Loucy (cell line): ENCODE results near the gene CPPED1.

Experiments
- H2AFZ ChIP-seq: fragments of 200-600 bp; sonication (generic); 2 replicates; pipeline ENCODE4 v1.6.0; 2016; ENCODE audit warnings: antibody characterized with exemption, mild to moderate bottlenecking, low read length, moderate library complexity
- H3F3A ChIP-seq: fragments of 200-600 bp; 2 replicates; pipeline ENCODE4 v1.6.0; 2016; ENCODE audit warnings: antibody characterized with exemption, low read depth, mild to moderate bottlenecking
- H3K27me3 ChIP-seq: fragments of 200-600 bp; sonication (generic); 2 replicates; pipeline ENCODE4 v1.6.1; 2014; ENCODE audit warnings: low read length, mild to moderate bottlenecking; ENCODE audit not compliant: insufficient read depth, poor library complexity, severe bottlenecking
- H3K36me3 ChIP-seq: fragments of 200-600 bp; sonication (generic); 2 replicates; pipeline ENCODE4 v1.6.1; 2016; ENCODE audit warnings: low read length; ENCODE audit not compliant: insufficient read depth
- H3K4me1 ChIP-seq: fragments of 200-600 bp; sonication (generic); 2 replicates; pipeline ENCODE4 v1.5.1; 2014; ENCODE audit warnings: low read length, mild to moderate bottlenecking; ENCODE audit not compliant: insufficient read depth, poor library complexity, severe bottlenecking
- H3K4me2 ChIP-seq: fragments of 200-600 bp; sonication (generic); 2 replicates; pipeline ENCODE4 v1.6.0; 2014; ENCODE audit warnings: antibody characterized with exemption, low read length, low read depth, mild to moderate bottlenecking; ENCODE audit not compliant: poor library complexity, severe bottlenecking
- H3K4me3 ChIP-seq: fragments of 200-600 bp; sonication (generic); 2 replicates; pipeline ENCODE4 v1.5.1; 2014; ENCODE audit warnings: low read length, mild to moderate bottlenecking, mixed read lengths; ENCODE audit not compliant: poor library complexity, severe bottlenecking
- H3K79me2 ChIP-seq: fragments of 200-600 bp; sonication (generic); 2 replicates; pipeline ENCODE4 v1.6.1; 2014; ENCODE audit warnings: low read length; ENCODE audit not compliant: insufficient read depth
- H3K9ac ChIP-seq: fragments of 200-600 bp; sonication (generic); 2 replicates; pipeline ENCODE4 v1.6.0; 2014; ENCODE audit warnings: mild to moderate bottlenecking, low read depth, low read length, moderate library complexity; ENCODE audit not compliant: poor library complexity, severe bottlenecking
- H3K9me2 ChIP-seq: fragments of 200-600 bp; sonication (generic); replicated peaks from 2 replicates; pipeline ENCODE4 v1.6.1; 2016; ENCODE audit warnings: low read depth, low read length, mixed read lengths
- H3K9me3 ChIP-seq: fragments of 200-600 bp; sonication (generic); 2 replicates; pipeline ENCODE4 v1.6.1; 2014; ENCODE audit warnings: mild to moderate bottlenecking, antibody characterized with exemption, low read length, low read depth; ENCODE audit not compliant: insufficient read depth
- H4K20me1 ChIP-seq: fragments of 200-600 bp; sonication (generic); 2 replicates; pipeline ENCODE4 v1.6.0; 2014; ENCODE audit warnings: antibody characterized with exemption, low read length, mild to moderate bottlenecking; ENCODE audit not compliant: insufficient read depth, poor library complexity, severe bottlenecking
- CTCF ChIP-seq: fragments of 200-600 bp; sonication (generic); conservative IDR thresholded peaks from 2 replicates; pipeline ENCODE4 v1.5.1; 2014; ENCODE audit warnings: mild to moderate bottlenecking, antibody characterized with exemption, low read length
- EZH2phosphoT487 ChIP-seq: fragments of 200-600 bp; IDR thresholded peaks from 2 replicates; pipeline ENCODE4 v1.6.1; 2018; ENCODE audit warnings: antibody characterized with exemption, mild to moderate bottlenecking, moderate library complexity, borderline replicate concordance

Gene CPPED1

GRCh38 chr16:12685806-12686205 lies 117.9 kb downstream of the CPPED1 start:
- no peaks in the 10 kb centered on the region for H3K36me3 ChIP-seq
- no peaks in the 10 kb centered on the region for H3F3A ChIP-seq
- TF ChIP-seq CTCF (no peak), EZH2phosphoT487 (no peak)
- no peaks in the 10 kb centered on the region for H3K4me1 ChIP-seq
- no peaks in the 10 kb centered on the region for H4K20me1 ChIP-seq
- H3K4me2 ChIP-seq: no peak overlapping the region
- no peak overlapping the region for H3K9ac ChIP-seq
- no peaks in the 10 kb centered on the region for H3K27me3 ChIP-seq
- no peaks in the 10 kb centered on the region for H3K79me2 ChIP-seq
- no peak overlapping the region for H3K4me3 ChIP-seq
- no peaks in the 10 kb centered on the region for H3K9me3 ChIP-seq
- no peaks in the 10 kb centered on the region for H3K9me2 ChIP-seq
- H2AFZ ChIP-seq: no peak overlapping the region

GRCh38 chr16:12682432-12683165 lies 121.1 kb downstream of the CPPED1 start:
- Histone ChIP-seq H4K20me1 (no peaks in the 10 kb centered on the region), H3K4me1 (no peaks in the 10 kb centered on the region), H3F3A (no peaks in the 10 kb centered on the region), H3K9ac (no peak overlapping the region), H3K79me2 (no peaks in the 10 kb centered on the region), H3K27me3 (no peaks in the 10 kb centered on the region), H3K36me3 (no peaks in the 10 kb centered on the region), H3K9me2 (no peaks in the 10 kb centered on the region), H3K4me3 (no peak overlapping the region), H2AFZ (no peak overlapping the region), H3K4me2 (no peak overlapping the region), H3K9me3 (no peaks in the 10 kb centered on the region)
- no peak for TF ChIP-seq CTCF
- no peak for TF ChIP-seq EZH2phosphoT487

- H3K4me3 ChIP-seq: no peak overlapping the region
- no peaks in the 10 kb centered on the region for H3F3A ChIP-seq
- no peaks in the 10 kb centered on the region for H3K79me2 ChIP-seq
- no peaks in the 10 kb centered on the region for H3K9me3 ChIP-seq
- H3K4me1 ChIP-seq: no peaks in the 10 kb centered on the region
- no peaks in the 10 kb centered on the region for H4K20me1 ChIP-seq
- H3K9ac ChIP-seq: no peak overlapping the region
- H2AFZ ChIP-seq: no peak overlapping the region
- H3K27me3 ChIP-seq: no peaks in the 10 kb centered on the region
- TF ChIP-seq CTCF (no peak), EZH2phosphoT487 (no peak)
- H3K36me3 ChIP-seq: no peaks in the 10 kb centered on the region
- H3K9me2 ChIP-seq: no peaks in the 10 kb centered on the region
- H3K4me2 ChIP-seq: no peak overlapping the region
These were observed 122.0 kb downstream of the CPPED1 start for GRCh38 chr16:12681653-12682052.
